Measurements from ENCODE around the gene ANKRD27. TPM values are rescaled to one million over a fixed set of nuclear protein-coding genes. Genes with fewer than 3 reads are reported as not detected.
"Not testable (repeated sequence)": the region's sequence is repeated elsewhere in the genome, so short reads cannot be mapped to it uniquely, and the experiment has no call there.

The ANKRD27 gene
- total RNA-seq, 1 experiment from 2014 or later, result 17.6 TPM

DNA sequence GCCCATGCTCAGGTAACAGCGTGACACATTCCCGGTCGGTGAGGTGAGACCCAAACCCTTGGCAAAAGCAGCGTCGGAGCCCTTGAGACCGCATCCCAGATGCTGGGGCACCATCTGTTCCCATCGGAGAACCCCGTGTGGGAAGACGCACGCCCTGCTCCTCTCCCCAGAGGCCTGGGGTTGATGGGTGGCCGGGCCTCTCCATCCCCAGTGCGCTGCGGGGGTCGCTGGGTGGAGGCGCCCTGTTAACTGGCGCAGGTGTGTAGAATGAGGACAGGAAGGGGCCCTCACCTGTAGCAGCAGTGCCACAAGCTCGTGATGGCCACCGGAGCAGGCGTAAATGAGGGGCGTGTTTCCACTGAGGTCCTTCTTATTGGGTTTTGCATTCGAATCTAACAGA is 69.4 kb downstream of the ANKRD27 start:
- no peak for DNase-seq (ENCODE audit: low read depth)

GRCh38 chr19:32603961-32604360 is 71.0 kb downstream of the ANKRD27 start:
- no peak for DNase-seq (ENCODE audit: low read depth)

- DNase-seq (ENCODE audit: low read depth), result peak; percentile 41
Observed at GRCh38 chr19:32599736-32600157, 75.2 kb downstream of the ANKRD27 start.

DNA sequence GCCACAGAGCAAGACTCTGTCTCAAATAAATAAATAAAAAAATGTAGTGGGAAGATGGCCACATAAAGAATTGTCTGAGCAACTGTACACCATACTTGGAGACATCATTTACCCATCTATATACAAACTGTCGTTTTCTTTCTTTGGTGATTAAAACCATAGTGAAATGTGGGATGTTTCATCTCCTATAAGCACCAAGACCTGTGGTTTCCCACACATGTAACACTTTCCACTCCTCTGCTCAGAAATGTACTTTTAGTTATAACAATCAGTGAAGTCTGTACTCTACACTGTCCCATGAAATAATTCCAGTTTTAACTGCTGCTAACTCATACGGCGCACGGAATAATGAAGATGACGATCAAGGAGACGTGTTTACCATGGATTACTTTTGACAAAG is 75.7 kb downstream of the ANKRD27 start:
- DNase-seq (ENCODE audit: low read depth), result no peak

GRCh38 chr19:32598022-32598421 is 77.0 kb downstream of the ANKRD27 start:
- no peak for DNase-seq (ENCODE audit: low read depth)

GRCh38 chr19:32595491-32595890 is 79.5 kb downstream of the ANKRD27 start:
- no peak for DNase-seq (ENCODE audit: low read depth)

- DNase-seq (ENCODE audit: low read depth), result no peak
Observed at GRCh38 chr19:32594021-32594420, 81.0 kb downstream of the ANKRD27 start.

- DNase-seq (ENCODE audit: low read depth), result not testable (repeated sequence)
Observed at GRCh38 chr19:32587747-32588504, 87.1 kb downstream of the ANKRD27 start.

DNA sequence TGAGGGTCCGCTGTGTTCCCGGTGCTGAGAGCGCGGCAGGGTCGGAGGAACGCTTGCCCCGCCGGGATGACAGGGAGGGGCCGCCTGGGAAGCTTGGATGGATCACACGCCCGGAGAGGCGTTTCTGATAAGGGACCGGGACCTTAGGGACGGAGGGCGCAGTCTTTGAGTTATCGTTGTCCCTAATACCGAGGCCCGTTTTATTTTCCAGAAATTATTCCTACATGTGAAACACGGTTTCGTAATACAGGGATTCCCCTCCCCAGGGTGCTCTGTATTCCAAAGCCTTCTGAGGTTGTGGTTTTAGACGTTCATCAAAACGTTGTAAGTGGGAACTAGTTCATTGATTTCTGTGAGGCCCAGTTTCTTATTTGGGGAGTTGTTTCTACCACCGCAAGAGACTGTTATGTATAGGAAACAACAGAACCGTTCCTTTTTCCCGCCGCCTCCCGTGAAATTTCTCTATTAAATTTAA is 93.2 kb downstream of the ANKRD27 start:
- peak; percentile 48 for DNase-seq (ENCODE audit: low read depth)

GRCh38 chr19:32580901-32581704 is 93.9 kb downstream of the ANKRD27 start, which contains the start of gene PDCD5:
Gene PDCD5 (plus strand): TSS chr19:32581190. CDS start chr19:32581262, 72 bp downstream.
- DNase-seq (ENCODE audit: low read depth), result peak; percentile 97

DNA sequence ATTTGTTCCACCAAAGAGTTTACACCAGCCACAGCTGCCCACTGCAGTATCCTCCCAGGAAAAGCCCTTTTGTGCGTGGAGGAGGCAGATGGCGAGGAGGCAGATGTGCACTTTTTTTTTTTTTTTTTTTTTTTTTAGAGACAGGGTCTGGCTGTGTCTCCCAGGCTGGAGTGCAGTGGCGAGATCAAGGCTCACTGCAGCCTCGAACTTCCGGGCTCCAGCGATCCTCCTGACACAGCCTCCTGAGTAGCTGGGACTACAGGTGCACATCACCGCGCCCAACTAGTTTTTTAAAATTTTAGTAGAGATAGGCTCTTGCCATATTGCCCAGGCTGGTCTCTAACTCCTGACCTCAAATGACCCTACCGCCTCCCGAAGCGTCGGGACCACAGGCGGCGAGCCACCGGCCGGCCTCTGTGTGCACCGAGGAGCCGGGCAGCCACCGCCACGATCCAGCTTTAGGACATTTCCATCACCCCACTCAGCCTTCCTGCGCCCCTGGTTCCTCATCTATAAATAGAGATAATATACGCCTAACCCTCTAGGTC is 94.6 kb downstream of the ANKRD27 start:
- DNase-seq (ENCODE audit: low read depth), result no peak

DNA sequence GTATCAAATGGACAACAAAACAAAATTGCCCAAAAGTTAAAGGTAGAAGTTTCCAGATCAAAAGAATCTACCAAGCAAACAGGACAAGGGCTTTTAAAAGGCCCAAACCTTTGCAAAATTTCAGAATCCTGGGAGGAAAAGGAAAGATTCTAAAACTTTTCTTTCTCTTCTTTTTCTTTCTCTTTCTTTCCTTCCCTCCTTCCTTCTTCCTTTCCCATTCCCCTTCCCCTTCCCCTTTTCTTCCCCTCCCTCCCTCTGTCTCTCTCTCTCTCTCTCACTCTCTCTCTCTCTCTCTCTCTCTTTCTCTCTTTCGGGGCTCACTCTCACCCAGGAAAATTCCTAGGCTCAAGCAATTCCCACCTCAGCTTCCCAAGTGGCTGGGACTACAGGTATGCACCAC is 98.2 kb downstream of the ANKRD27 start:
- no peak for DNase-seq (ENCODE audit: low read depth)

DNA sequence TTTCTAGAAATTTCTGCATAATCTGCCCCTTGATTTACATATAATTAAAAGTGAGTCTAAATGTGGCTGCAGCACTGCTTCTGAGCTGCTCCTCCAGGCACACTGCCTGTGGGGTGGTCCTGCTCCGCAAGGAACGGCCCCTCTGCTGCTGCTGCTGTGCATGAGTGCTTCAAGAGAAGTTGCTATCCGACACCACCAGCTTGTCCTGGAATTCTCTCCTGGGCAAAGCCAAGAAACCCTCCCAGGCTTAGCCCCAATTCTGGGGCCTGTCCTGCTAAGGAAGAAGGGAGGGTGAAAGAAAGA is 101.5 kb downstream of the ANKRD27 start:
- no peak for DNase-seq (ENCODE audit: low read depth)

GRCh38 chr19:32572700-32573491 is 102.1 kb downstream of the ANKRD27 start:
- DNase-seq (ENCODE audit: low read depth), result not testable (repeated sequence)

GRCh38 chr19:32571471-32572075 is 103.4 kb downstream of the ANKRD27 start:
- not testable (repeated sequence) for DNase-seq (ENCODE audit: low read depth)

DNA sequence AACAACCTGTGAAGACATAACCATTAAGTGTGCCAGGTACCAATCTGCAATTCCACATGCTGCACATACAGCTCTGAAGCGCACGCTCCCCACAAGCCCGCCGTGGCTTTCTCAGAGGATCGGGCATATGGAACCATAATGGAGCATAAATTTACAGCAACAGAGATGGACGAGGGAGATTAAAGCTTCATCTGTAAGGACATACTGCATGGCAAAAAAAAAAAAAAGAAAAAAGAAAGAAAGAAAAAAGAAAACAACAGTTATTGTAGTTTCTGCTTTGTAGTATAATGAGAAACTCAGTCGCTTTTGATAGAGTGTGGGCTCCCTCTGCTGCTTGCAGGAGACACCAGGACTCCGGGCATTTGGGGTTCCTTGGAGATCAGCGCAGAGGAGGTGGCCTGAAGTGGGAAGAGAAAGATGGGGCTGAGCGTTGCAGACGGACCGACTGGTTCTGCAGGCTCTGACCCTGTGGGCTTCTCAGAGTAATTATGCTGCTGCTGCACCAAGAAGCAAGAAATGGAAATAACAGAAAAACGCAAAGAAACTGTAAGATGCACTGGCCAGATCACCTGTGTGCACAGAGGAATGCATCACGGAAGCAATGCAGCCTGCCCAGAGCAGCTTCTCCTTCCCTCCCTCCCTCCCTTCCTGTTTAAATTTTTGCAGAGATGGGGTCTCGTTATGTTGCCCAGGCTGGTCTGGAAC is 104.7 kb downstream of the ANKRD27 start:
- DNase-seq (ENCODE audit: low read depth), result peak; percentile 72

- no peak for DNase-seq (ENCODE audit: low read depth)
Observed at GRCh38 chr19:32567486-32567885, 107.5 kb downstream of the ANKRD27 start.

GRCh38 chr19:32566246-32566830 is 108.6 kb downstream of the ANKRD27 start:
- peak; percentile 86 for DNase-seq (ENCODE audit: low read depth)

DNA sequence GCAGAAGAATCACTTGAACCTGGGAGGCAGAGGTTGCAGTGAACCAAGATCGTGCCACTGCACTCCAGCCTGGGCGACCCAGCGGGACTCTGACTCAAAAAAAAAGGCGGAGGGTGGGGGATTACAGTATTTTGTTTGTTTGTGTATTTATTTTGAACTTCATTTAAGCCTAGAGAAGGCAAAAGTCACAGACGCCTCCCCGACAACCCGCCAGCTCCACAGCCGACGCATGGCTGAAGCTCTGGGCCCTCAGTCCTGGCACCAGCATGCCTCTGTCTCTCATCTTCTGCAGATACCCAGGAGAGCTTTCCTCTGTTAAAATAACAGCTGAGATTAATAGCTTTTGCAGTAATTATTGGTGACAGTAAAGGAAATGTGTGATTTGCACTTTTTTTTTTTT is 111.2 kb downstream of the ANKRD27 start:
- DNase-seq (ENCODE audit: low read depth), result no peak

DNA sequence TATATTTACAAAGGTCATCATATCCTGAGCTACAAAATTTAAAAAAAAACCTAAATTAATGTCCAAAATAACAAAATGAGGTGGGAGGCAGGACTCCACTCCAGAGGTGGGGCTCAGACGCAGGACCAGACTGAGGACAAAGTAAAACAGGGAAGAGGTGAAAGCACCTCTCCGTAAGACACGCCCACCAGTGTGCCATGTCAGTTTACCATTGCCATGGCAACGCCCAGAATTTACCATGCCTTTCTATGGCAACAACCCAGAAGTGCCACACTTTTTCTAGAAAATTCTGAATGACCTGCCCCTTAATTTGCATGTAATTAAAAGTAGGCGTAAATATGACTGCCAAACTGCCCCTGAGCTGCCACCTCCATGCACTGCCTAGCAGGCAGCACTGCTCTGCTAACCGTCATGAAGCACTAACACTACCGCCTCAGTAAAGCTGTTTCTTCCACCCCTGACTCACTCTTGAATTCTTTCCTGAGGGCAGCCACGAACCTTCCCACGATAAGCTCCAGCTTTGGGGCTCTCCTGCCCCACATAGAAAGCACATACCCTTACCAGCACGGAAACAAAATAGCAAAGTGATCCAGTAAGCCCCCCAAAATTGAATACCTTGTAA is 116.3 kb downstream of the ANKRD27 start:
- DNase-seq (ENCODE audit: low read depth), result no peak
